ENCODE results near the gene POLR2C. TPM values are rescaled to one million over a fixed set of nuclear protein-coding genes. Genes with fewer than 3 reads are reported as not detected.

The POLR2C gene
- total and polyA plus RNA-seq, 10 of the 15 experiments (the other 5 are each of a cell fraction or from before 2014, with no cell fraction given) = 26.9 to 93.0 (median 57.8) TPM

GRCh38 chr16:57413733-57414132 is 48.7 kb upstream of the POLR2C start:
- no peak overlapping the region for H3K9ac ChIP-seq (ENCODE audit: control insufficient read depth, insufficient read depth, low read length)
- no peak overlapping the region for H3K27ac ChIP-seq (ENCODE audit: control insufficient read depth, insufficient read depth)
- intact Hi-C loops (cut with micrococcal nuclease; ENCODE audit: unreplicated experiment) = loop anchor here (2.0 kb wide), 1 partner anchor 25 kb away; no protein-coding TSS in a partner anchor
- TF ChIP-seq BCL3 (IDR thresholded peaks at IDR 0.05; ENCODE audit: borderline replicate concordance, insufficient read depth, low read depth, low read length, poor library complexity, severe bottlenecking) = no peak
- TF ChIP-seq RELB (IDR thresholded peaks at IDR 0.05; ENCODE audit: low read depth) = 0 out of 2 replicates have a peak, but pooled peaks have one; percentile 29
- TF ChIP-seq NR2F1 (conservative IDR thresholded peaks at IDR 0.05) = 0 out of 2 replicates have a peak, but pooled peaks have one; percentile 19
- TF ChIP-seq ZNF217 (IDR thresholded peaks at IDR 0.05) = no peak
- TF ChIP-seq HDAC6 (IDR thresholded peaks at IDR 0.05; ENCODE audit: unreplicated experiment) = no peak
- no peak for TF ChIP-seq BRCA1 (IDR thresholded peaks at IDR 0.05; ENCODE audit: low read depth, low read length)
- no peak for TF ChIP-seq EED (IDR thresholded peaks at IDR 0.05; ENCODE audit: low read depth)
- TF ChIP-seq ZBED1 (IDR thresholded peaks at IDR 0.05; ENCODE audit: borderline replicate concordance) = no peak
- no peak for TF ChIP-seq PAX5 (IDR thresholded peaks at IDR 0.05; ENCODE audit: borderline replicate concordance, low read depth, low read length)
- no peak for TF ChIP-seq GABPA (IDR thresholded peaks at IDR 0.05; ENCODE audit: low read depth)
- TF ChIP-seq IKZF1 (conservative IDR thresholded peaks at IDR 0.05) = 0 out of 2 replicates have a peak, but pooled peaks have one; percentile 45
- TF ChIP-seq POLR2A (IDR thresholded peaks at IDR 0.05; ENCODE audit: low read depth, low read length) = no peak
- no peak for TF ChIP-seq SIX5 (IDR thresholded peaks at IDR 0.05; ENCODE audit: low read depth, low read length, severe bottlenecking)
- no peak for TF ChIP-seq ZBTB11 (CRISPR knock-in tag; IDR thresholded peaks at IDR 0.05)
- TF ChIP-seq EZH2 (IDR thresholded peaks at IDR 0.05; ENCODE audit: borderline replicate concordance, control insufficient read depth, low read depth, low read length) = no peak
- TF ChIP-seq TAF1 (IDR thresholded peaks at IDR 0.05; ENCODE audit: borderline replicate concordance, low read depth, low read length) = no peak
- no peak for TF ChIP-seq GATAD2B (conservative IDR thresholded peaks at IDR 0.05; ENCODE audit: low read depth)
- TF ChIP-seq YBX1 (IDR thresholded peaks at IDR 0.05) = no peak
- no peak for TF ChIP-seq HDGF (IDR thresholded peaks at IDR 0.05)

More at GRCh38 chr16:57413733-57414132, 48.7 kb upstream of the POLR2C start:
- BruUV-seq (replicated peaks) = no TSS peak
- RAD21 ChIA-PET (ENCODE audit: unreplicated experiment) = interaction anchor here (0.7 to 6.9 kb wide), 18 partner anchors 9 to 188 kb away, joined by 3 to 87 read pairs (median 5); partner anchors contain the start of genes CCL17 and CX3CL1
- SMC1A ChIA-PET (ENCODE audit: uncharacterized antibody, unreplicated experiment) = interaction anchor here (1.0 to 4.5 kb wide), 11 partner anchors 9 to 111 kb away, joined by 3 to 93 read pairs (median 4); partner anchors contain the start of gene CCL17
- in situ Hi-C loops (cut with MboI) = no loop called here
- WGBS (ENCODE audit: insufficient coverage, insufficient replicate concordance, low lambda C conversion rate, missing lambda C conversion rate) = 2% methylated on average over 7 of the region's 7 CpGs
- Histone ChIP-seq H3K4me1 (ENCODE audit: control insufficient read depth, insufficient read depth, low read length) (peaks cover 51% of the 10 kb centered on the region), H3K36me3 (ENCODE audit: control insufficient read depth in 2 of 2, insufficient read depth in 2 of 2, low read length in 1 of 2) (no peaks in the 10 kb centered on the region), H2AFZ (ENCODE audit: control insufficient read depth, low read depth, low read length) (no peak overlapping the region), H3K9me3 (replicated peaks; ENCODE audit: control insufficient read depth, insufficient read depth, low read length) (no peaks in the 10 kb centered on the region), H3K79me2 (ENCODE audit: control insufficient read depth, insufficient read depth, low read length) (no peaks in the 10 kb centered on the region), H4K20me1 (ENCODE audit: control insufficient read depth, insufficient read depth) (no peaks in the 10 kb centered on the region), H3K4me2 (ENCODE audit: control insufficient read depth, insufficient read depth) (peak overlapping the region; percentile 65), H3K4me3 (no peak overlapping the region), H3K27me3 (replicated peaks in 1 of 2; ENCODE audit: control insufficient read depth in 2 of 2, insufficient read depth in 2 of 2, low read length in 1 of 2) (no peaks in the 10 kb centered on the region)
- POLR2A ChIA-PET = interaction anchor here (0.5 to 1.9 kb wide), 8 partner anchors 12 to 109 kb away, joined by 3 to 13 read pairs (median 6); no protein-coding TSS in a partner anchor
- CTCF ChIA-PET = interaction anchor here (0.8 to 14.6 kb wide), 10 partner anchors 8 to 112 kb away, joined by 3 to 632 read pairs (median 4); no protein-coding TSS in a partner anchor
- FAIRE-seq (no peak), ATAC-seq (no peak), DNase-seq (ENCODE audit: low read depth, low spot score) (no peak)
